Amygdala (tissue), 56 donors: ENCODE results near the gene PCARE.

Experiments
- DNase-seq, 56 donors: peaks; one replicate each; lab custom pipeline; 2025; lab: John Stamatoyannopoulos, UW

The PCARE gene

GRCh38 chr2:29041161-29041660 lies 33.1 kb downstream of the PCARE start:
- DNase-seq: no peak

- no peak for DNase-seq
These were observed 33.8 kb downstream of the PCARE start for GRCh38 chr2:29040552-29040951.

GRCh38 chr2:29039718-29040480 lies 34.4 kb downstream of the PCARE start:
- DNase-seq: no peak

GRCh38 chr2:29035016-29035745 lies 39.1 kb downstream of the PCARE start:
- DNase-seq: no peak

GRCh38 chr2:29033656-29034055 lies 40.7 kb downstream of the PCARE start:
- DNase-seq: no peak

GRCh38 chr2:29033172-29033571 lies 41.2 kb downstream of the PCARE start:
- DNase-seq: no peak

- no peak for DNase-seq
These were observed 42.1 kb downstream of the PCARE start for GRCh38 chr2:29032189-29032588.

- no peak for DNase-seq
These were observed 43.3 kb downstream of the PCARE start for GRCh38 chr2:29031046-29031445.

GRCh38 chr2:29025711-29026110 lies 48.6 kb downstream of the PCARE start:
- DNase-seq: no peak

- DNase-seq: no peak
These were observed 49.4 kb downstream of the PCARE start for GRCh38 chr2:29024882-29025430.

GRCh38 chr2:29023188-29023587 lies 51.1 kb downstream of the PCARE start:
- no peak for DNase-seq

GRCh38 chr2:29022679-29023078 lies 51.6 kb downstream of the PCARE start:
- peak in 9 of 56 donors; percentile 9 to 48 (median 17) for DNase-seq

- DNase-seq: no peak
These were observed 52.4 kb downstream of the PCARE start for GRCh38 chr2:29021886-29022285.

GRCh38 chr2:29017716-29018435 lies 56.4 kb downstream of the PCARE start:
- DNase-seq: no peak

GRCh38 chr2:29016504-29016903 lies 57.8 kb downstream of the PCARE start:
- DNase-seq: no peak

GRCh38 chr2:29015701-29016470 lies 58.4 kb downstream of the PCARE start:
- no peak for DNase-seq

- no peak for DNase-seq
These were observed 59.4 kb downstream of the PCARE start for GRCh38 chr2:29014811-29015421.

GRCh38 chr2:29014331-29014730 lies 60.0 kb downstream of the PCARE start:
- DNase-seq: no peak

GRCh38 chr2:29013057-29013780 lies 61.1 kb downstream of the PCARE start:
- DNase-seq: no peak
